GM18519 (cell line): ENCODE results near the gene LAMC1.
A peak's percentile ranks its signal among the peaks of the same experiment; 100 is the strongest.

Source experiments
- ATAC-seq: cut with Tn5 transposase; IDR thresholded peaks from one replicate; pipeline ENCODE4 v1.9.1; 2021; ENCODE audit warnings: mild to moderate bottlenecking, moderate library complexity; ENCODE audit not compliant: unreplicated experiment, low FRiP score

Gene LAMC1

DNA sequence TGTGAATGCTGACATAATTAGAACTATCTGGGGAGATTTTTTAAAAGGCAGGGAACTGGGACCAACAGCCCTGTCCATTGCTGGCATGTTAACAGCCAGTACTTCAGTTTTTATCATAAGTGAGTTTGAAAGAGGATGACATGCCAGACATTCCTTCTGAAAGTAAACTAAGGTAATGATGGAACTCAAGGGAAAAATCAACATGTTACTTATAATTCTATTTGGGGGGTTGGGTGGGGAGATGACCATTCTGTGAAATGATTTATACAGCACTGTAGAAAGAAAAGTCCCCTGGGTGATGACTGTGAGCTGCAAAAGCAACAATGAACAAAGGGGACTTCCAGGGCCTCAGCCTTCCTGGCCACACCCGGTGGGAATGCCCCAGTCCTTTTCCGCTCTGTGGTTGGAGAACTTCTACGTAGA is 157.4 kb downstream of the LAMC1 start:
- no peak for ATAC-seq

DNA sequence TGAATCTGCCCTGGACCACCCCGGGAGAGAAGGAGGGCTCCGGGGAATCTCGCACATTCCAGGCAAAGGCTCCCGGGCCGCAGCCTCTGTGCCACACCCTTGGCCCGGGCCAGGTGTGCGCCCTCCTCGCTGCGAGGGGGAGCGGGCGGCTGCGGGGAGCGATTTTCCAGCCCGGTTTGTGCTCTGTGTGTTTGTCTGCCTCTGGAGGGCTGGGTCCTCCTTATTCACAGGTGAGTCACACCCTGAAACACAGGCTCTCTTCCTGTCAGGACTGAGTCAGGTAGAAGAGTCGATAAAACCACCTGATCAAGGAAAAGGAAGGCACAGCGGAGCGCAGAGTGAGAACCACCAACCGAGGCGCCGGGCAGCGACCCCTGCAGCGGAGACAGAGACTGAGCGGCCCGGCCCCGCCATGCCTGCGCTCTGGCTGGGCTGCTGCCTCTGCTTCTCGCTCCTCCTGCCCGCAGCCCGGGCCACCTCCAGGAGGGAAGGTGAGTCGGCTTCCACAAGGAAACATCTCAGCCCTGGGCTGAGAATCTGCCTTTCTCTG is 162.8 kb downstream of the LAMC1 start, which contains the start of gene LAMC2:
LAMC2 (plus strand) TSS at position 324 of the 550 bp plus-strand sequence; CDS start at position 413, 89 bp downstream.
- no peak for ATAC-seq

DNA sequence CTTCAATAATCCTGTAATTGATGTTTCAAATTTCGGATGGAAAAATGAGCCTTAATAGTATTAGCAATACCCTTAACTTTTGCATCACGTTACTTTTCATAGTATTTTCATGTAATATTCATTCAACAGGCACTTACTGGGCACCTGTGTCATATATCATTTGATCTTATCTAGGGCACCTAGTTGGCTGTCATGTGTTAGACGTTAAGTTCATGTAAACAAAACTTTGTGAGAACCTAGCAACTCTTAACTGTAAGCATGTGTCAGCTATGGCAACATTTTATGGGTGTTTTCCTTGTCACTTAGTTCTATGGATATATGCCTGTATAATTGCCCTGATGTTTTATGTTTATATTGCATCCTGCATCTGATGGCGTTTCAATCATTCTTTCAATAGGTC is 163.6 kb downstream of the LAMC1 start:
- ATAC-seq: no peak

DNA sequence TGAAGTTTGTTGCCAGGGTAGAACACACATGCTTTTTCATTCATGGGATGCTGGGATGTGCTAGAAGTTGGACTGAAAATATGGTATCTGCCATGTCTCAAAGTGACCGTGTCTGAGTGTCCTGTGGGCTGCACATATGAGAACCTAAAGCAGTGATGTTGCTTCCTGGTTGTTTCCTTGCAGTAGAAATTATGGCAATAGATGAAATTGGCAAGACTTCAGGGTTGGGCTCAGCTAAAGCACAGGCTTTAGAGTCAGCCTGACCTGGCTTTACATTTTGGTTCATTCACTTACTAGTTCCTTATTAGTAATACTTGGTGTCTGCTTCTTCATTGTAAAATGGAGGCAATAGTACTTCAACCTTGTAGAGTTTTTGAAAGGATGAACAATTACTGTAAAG is 165.0 kb downstream of the LAMC1 start:
- ATAC-seq: no peak

DNA sequence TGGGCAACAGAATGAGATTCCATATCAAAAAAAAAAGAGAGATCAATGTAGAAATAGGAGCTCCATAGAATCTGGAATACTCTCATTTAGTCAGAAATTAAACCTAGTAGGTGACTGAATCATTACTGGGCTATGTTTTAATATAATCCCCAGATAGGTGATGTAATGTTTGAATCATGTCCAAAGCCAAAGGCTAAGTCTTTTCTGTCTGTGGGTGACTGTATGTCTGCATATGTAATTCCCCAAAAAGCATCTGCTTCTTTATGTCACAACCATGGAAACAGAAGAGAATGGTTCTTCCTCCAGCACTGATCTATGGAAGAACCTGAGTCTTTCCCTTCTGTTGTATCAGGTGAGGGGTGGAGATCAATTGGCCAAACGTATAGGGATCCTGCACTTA is 168.6 kb downstream of the LAMC1 start:
- no peak for ATAC-seq

DNA sequence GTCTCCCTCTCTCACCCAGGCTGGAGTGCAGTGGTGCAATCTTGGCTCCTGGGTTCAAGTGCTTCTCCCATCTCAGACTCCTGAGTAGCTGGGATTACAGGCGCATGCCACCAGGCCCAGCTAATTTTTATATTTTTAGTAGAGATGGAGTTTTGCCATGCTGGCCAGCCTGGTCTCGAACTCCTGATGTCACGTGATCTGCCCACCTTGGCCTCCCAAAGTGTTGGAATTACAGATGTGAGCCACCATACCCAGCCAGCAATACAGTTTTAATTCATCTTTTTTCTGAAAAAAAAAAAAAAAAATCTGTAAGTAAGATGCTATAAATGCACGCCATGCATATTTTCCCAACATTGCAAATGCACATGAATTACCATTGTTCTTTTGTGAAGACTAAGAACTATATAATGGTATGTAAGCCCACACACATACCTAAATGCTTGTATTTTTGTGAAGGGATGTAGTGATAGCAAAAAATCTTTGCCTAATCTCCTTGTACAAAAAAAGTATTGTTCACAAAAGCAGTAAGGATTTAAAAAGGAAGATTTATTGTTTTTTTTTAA is 170.8 kb downstream of the LAMC1 start:
- no peak for ATAC-seq

DNA sequence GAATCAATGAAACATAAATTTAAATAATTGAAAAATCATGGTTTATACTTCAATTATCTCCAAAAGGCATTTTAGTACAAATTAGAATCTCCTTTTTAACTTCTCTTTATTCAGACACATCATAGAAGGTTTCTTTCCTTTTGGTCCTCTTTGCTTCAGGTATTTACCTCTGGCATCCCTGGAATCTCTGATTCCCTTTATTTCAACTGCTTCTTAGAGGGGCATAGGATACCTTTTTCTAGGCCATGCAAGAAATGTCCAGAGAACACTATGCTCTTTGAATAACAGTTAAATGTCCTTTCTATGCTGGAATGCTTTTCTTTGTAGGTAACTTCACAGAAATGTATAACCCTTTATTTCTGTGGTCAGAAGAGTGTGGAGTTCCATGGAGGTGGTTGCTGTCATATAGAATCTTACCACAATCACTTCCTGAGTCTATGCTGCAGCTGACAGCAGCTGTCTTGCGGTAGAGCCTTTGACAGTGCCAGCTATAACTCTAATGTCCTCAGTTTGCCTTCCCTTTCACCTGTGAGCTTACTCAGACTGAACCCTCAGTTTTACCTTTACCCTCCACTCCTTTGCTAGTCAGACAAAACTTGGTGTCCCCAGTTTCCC is 171.4 kb downstream of the LAMC1 start:
- peak; percentile 94 for ATAC-seq

DNA sequence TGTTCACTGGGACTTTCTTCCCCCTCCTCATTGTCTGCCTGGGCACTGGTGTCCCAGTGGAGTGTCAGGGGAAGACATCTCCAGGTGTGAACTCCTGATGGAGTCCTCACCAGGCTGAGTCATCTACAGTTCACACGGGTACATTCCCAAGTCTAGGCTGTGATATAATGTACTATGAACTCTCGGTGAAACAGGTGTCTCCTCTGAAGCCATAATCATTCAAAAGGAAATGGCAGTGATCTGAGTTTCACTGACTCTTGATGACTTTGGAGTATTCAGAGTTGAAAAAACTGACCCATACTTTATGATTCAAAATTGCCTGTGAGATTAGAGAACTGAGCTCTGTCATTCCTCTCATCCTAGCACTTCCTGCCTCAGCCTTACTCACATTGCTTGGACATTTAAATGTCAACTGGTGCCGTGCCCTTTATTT is 171.9 kb downstream of the LAMC1 start:
- ATAC-seq: peak; percentile 15
